H9 (cell line): ENCODE data around the gene KCNIP4. TPM values are rescaled to one million over a fixed set of nuclear protein-coding genes. Genes with fewer than 3 reads are reported as not detected.

ENCODE experiments used
- DNase-seq: peaks from one replicate; pipeline ENCODE4 v3.0.0-alpha.2; 2017
- H2AFZ ChIP-seq: one replicate; pipeline ENCODE4 v1.6.1; 2013; ENCODE audit warnings: mild to moderate bottlenecking, low read length, control low read depth, moderate library complexity
- H2AK5ac ChIP-seq: 2 replicates; pipeline ENCODE4 v1.6.1; 2013; ENCODE audit warnings: low read length, control low read depth, mixed read lengths; ENCODE audit not compliant: insufficient read length
- H2BK120ac ChIP-seq: one replicate; pipeline ENCODE4 v1.6.1; 2013; ENCODE audit warnings: low read depth, mild to moderate bottlenecking, low read length, control low read depth, inconsistent platforms; ENCODE audit not compliant: poor library complexity, severe bottlenecking
- H2BK12ac ChIP-seq: 2 replicates; pipeline ENCODE4 v1.6.1; 2013; ENCODE audit warnings: low read length, control low read depth, mixed read lengths, low read depth; ENCODE audit not compliant: insufficient read length
- H2BK15ac ChIP-seq: 2 replicates; pipeline ENCODE4 v1.6.1; 2013; ENCODE audit warnings: low read depth, low read length, control low read depth
- H2BK20ac ChIP-seq: one replicate; pipeline ENCODE4 v1.6.1; 2013; ENCODE audit warnings: low read depth, mild to moderate bottlenecking, low read length, control low read depth, inconsistent platforms; ENCODE audit not compliant: poor library complexity, severe bottlenecking
- H2BK5ac ChIP-seq: 2 replicates; pipeline ENCODE4 v1.6.1; 2013; ENCODE audit warnings: low read length, control low read depth, mixed read lengths; ENCODE audit not compliant: insufficient read length
- H3K14ac ChIP-seq: 2 replicates; pipeline ENCODE4 v1.6.1; 2013; ENCODE audit warnings: low read length, control low read depth; ENCODE audit not compliant: insufficient read depth
- H3K18ac ChIP-seq: 2 replicates; pipeline ENCODE4 v1.6.1; 2013; ENCODE audit warnings: low read depth, mild to moderate bottlenecking, mixed read lengths, low read length, control low read depth; ENCODE audit not compliant: insufficient read length
- H3K23ac ChIP-seq: 2 replicates; pipeline ENCODE4 v1.6.1; 2013; ENCODE audit warnings: low read length, control low read depth, mixed read lengths, low read depth; ENCODE audit not compliant: insufficient read length
- H3K23me2 ChIP-seq: 2 replicates; pipeline ENCODE4 v1.6.1; 2013; ENCODE audit warnings: low read depth, mild to moderate bottlenecking, mixed read lengths, low read length, control low read depth; ENCODE audit not compliant: insufficient read length, poor library complexity, severe bottlenecking
- H3K27ac ChIP-seq: 2 replicates; pipeline ENCODE4 v1.5.1; 2013; ENCODE audit warnings: low read length, control low read depth, mixed read lengths, low read depth; ENCODE audit not compliant: insufficient read length
- H3K27me3 ChIP-seq: 2 replicates; pipeline ENCODE4 v1.6.1; 2013; ENCODE audit warnings: low read length, control low read depth, inconsistent platforms; ENCODE audit not compliant: insufficient read depth
- H3K4ac ChIP-seq: 2 replicates; pipeline ENCODE4 v1.6.1; 2013; ENCODE audit warnings: low read depth, mild to moderate bottlenecking, control low read depth, inconsistent platforms, low read length, moderate library complexity
- H3K4me1 ChIP-seq: 2 replicates; pipeline ENCODE4 v1.6.1; 2013; ENCODE audit warnings: low read length, control low read depth, inconsistent platforms; ENCODE audit not compliant: insufficient read depth
- H3K4me2 ChIP-seq: 2 replicates; pipeline ENCODE4 v1.6.1; 2013; ENCODE audit warnings: low read length, control low read depth, mixed read lengths; ENCODE audit not compliant: insufficient read length, insufficient read depth
- H3K56ac ChIP-seq: 2 replicates; pipeline ENCODE4 v1.6.1; 2013; ENCODE audit warnings: low read depth, mild to moderate bottlenecking, mixed read lengths, low read length, control low read depth; ENCODE audit not compliant: insufficient read length
- H3K79me1 ChIP-seq: 2 replicates; pipeline ENCODE4 v1.6.1; 2013; ENCODE audit warnings: low read depth, mild to moderate bottlenecking, moderate library complexity, low read length, control low read depth, inconsistent platforms; ENCODE audit not compliant: insufficient read depth, poor library complexity, severe bottlenecking
- H3K79me2 ChIP-seq: 2 replicates; pipeline ENCODE4 v1.6.1; 2013; ENCODE audit warnings: low read length, control low read depth, inconsistent platforms; ENCODE audit not compliant: insufficient read depth
- H3K9ac ChIP-seq: 2 replicates; pipeline ENCODE4 v1.6.1; 2013; ENCODE audit warnings: low read length, control low read depth, mixed read lengths; ENCODE audit not compliant: insufficient read length; ENCODE audit errors: extremely low read depth
- H3K9me3 ChIP-seq: one replicate; pipeline ENCODE4 v1.6.1; 2013; ENCODE audit warnings: low read depth, low read length, inconsistent platforms; ENCODE audit not compliant: control insufficient read depth
- H3T11ph ChIP-seq: one replicate; pipeline ENCODE4 v1.6.1; 2013; ENCODE audit warnings: mild to moderate bottlenecking, low read length, control low read depth, inconsistent platforms
- H4K20me1 ChIP-seq: one replicate; pipeline ENCODE4 v1.6.1; 2013; ENCODE audit not compliant: control insufficient read depth, insufficient read length, insufficient read depth
- H4K5ac ChIP-seq: 2 replicates; pipeline ENCODE4 v1.6.1; 2013; ENCODE audit warnings: low read depth, mild to moderate bottlenecking, mixed read lengths, low read length, control low read depth; ENCODE audit not compliant: insufficient read length
- H4K8ac ChIP-seq: replicated peaks from 2 replicates; pipeline ENCODE4 v1.6.1; 2013; ENCODE audit warnings: low read length, control low read depth, mixed read lengths, low read depth; ENCODE audit not compliant: insufficient read length
- H4K91ac ChIP-seq: 2 replicates; pipeline ENCODE4 v1.6.1; 2013; ENCODE audit warnings: low read depth, mild to moderate bottlenecking, moderate library complexity, mixed read lengths, low read length, control low read depth; ENCODE audit not compliant: insufficient read length
- H3K27ac Mint-ChIP-seq, 3 experiments: 2 replicates in 2 of 3; 3 replicates in 1 of 3; pipeline ENCODE4 v1.8.0; 2020 to 2021; ENCODE audit warnings: mixed read lengths in 3 of 3, mild to moderate bottlenecking in 1 of 3, moderate library complexity in 1 of 3
- H3K27me3 Mint-ChIP-seq: 2 replicates; pipeline ENCODE4 v1.8.0; 2021; ENCODE audit warnings: low read depth, mild to moderate bottlenecking, moderate library complexity, mixed read lengths
- H3K36me3 Mint-ChIP-seq, 3 experiments: 2 replicates in 2 of 3; 3 replicates in 1 of 3; pipeline ENCODE4 v1.8.0; 2020 to 2021; ENCODE audit warnings: low read depth in 3 of 3, mixed read lengths in 3 of 3; ENCODE audit not compliant: insufficient read depth in 1 of 3
- H3K4me1 Mint-ChIP-seq, 2 experiments: 2 replicates each; pipeline ENCODE4 v1.8.0; 2020; ENCODE audit warnings: mixed read lengths in 2 of 2
- H3K4me3 Mint-ChIP-seq, 2 experiments: 2 replicates in 1 of 2; 3 replicates in 1 of 2; pipeline ENCODE4 v1.8.0; 2020 to 2021; ENCODE audit warnings: mild to moderate bottlenecking in 2 of 2, mixed read lengths in 2 of 2, moderate library complexity in 1 of 2
- H3K9me3 Mint-ChIP-seq, 2 experiments: 2 replicates in 1 of 2; 3 replicates in 1 of 2; pipeline ENCODE4 v1.8.0; 2020; ENCODE audit warnings: mild to moderate bottlenecking in 2 of 2, mixed read lengths in 2 of 2, moderate library complexity in 1 of 2
- CTCF ChIP-seq: fragments of 200-600 bp; sonication (generic); conservative IDR thresholded peaks from 3 replicates; pipeline ENCODE4 v1.8.0; 2021; ENCODE audit warnings: antibody characterized with exemption, mild to moderate bottlenecking
- WGBS: extraction: QIAGEN DNeasy Blood & Tissue Kit; methylation state at CpG from one replicate; pipeline ENCODE4 v1.1.7; 2013; ENCODE audit warnings: missing lambda C conversion rate, low lambda C conversion rate, mixed read lengths; ENCODE audit not compliant: insufficient read length; ENCODE audit errors: extremely low coverage; 5-methylcytosine and 5-hydroxymethylcytosine counted together
- total RNA-seq: library from RNA; stranded (reverse); gene quantifications from 2 replicates; pipeline ENCODE4 v1.2.1, GENCODE V29; 2021

Gene KCNIP4
- total RNA-seq, 1 experiment from 2014 or later, result not detected

GRCh38 chr4:20944451-20944850, 1004.1 kb downstream of the KCNIP4 start:
- Histone ChIP-seq H2AK5ac (no peak overlapping the region), H3T11ph (no peak overlapping the region), H3K18ac (no peak overlapping the region), H3K4me1 (no peaks in the 10 kb centered on the region), H3K23me2 (no peaks in the 10 kb centered on the region), H3K4ac (no peak overlapping the region), H3K14ac (no peak overlapping the region), H3K56ac (no peak overlapping the region), H2BK5ac (no peak overlapping the region), H4K8ac (no peak overlapping the region), H3K27ac (no peak overlapping the region), H2BK12ac (no peak overlapping the region), H2AFZ (no peak overlapping the region), H4K91ac (no peak overlapping the region), H3K9ac (no peak overlapping the region), H2BK15ac (no peak overlapping the region), H3K79me1 (no peaks in the 10 kb centered on the region), H4K5ac (no peak overlapping the region), H3K79me2 (no peaks in the 10 kb centered on the region), H3K4me2 (no peak overlapping the region), H2BK20ac (no peak overlapping the region), H3K9me3 (no peaks in the 10 kb centered on the region), H3K23ac (no peak overlapping the region), H2BK120ac (no peak overlapping the region), H4K20me1 (no peaks in the 10 kb centered on the region), H3K27me3 (no peaks in the 10 kb centered on the region)
- no peak overlapping the region for H3K4me3 Mint-ChIP-seq
- no peak for DNase-seq
- WGBS, result no CpG with 5 or more reads among the region's 3 CpGs
- H3K36me3 Mint-ChIP-seq, result no peaks in the 10 kb centered on the region; a peak in 1 of 7 replicates
- no peaks in the 10 kb centered on the region for H3K9me3 Mint-ChIP-seq
- no peaks in the 10 kb centered on the region for H3K4me1 Mint-ChIP-seq
- no peak for TF ChIP-seq CTCF
- H3K27ac Mint-ChIP-seq, result no peak overlapping the region
- no peaks in the 10 kb centered on the region for H3K27me3 Mint-ChIP-seq
